Astrocyte of the hippocampus (primary cell): ENCODE results near the gene AGAP6.
"Not testable (repeated sequence)": the region's sequence is repeated elsewhere in the genome, so short reads cannot be mapped to it uniquely, and the experiment has no call there.

Experiments
- DNase-seq: peaks from one replicate; pipeline ENCODE4 v3.0.0; 2011; ENCODE audit warnings: low read depth, low spot score

Gene AGAP6

DNA sequence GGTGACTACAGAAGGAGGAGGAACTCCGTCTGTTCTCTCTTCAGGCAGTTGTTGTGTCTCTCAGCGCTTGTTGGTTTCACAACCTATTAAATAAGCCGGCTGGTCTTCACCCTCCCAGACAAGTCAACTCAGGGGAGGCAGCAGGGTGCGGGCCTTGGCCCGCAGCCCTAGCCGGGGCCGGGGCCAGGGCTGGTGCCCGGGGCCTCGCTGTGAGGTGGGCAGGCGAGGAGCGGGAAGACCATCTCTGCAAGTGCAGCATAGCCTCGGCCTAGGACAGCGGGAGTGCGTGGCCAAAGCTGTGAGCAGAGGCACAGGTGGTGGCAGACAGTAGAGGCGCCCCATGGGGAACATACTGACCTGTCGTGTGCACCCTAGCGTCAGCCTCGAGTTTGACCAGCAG, at the start of gene AGAP6:
Gene AGAP6, plus strand, starts transcription at position 31 of the 400 bp plus-strand sequence. Its CDS starts 310 bp downstream, at position 341.
- DNase-seq: not testable (repeated sequence)

DNA sequence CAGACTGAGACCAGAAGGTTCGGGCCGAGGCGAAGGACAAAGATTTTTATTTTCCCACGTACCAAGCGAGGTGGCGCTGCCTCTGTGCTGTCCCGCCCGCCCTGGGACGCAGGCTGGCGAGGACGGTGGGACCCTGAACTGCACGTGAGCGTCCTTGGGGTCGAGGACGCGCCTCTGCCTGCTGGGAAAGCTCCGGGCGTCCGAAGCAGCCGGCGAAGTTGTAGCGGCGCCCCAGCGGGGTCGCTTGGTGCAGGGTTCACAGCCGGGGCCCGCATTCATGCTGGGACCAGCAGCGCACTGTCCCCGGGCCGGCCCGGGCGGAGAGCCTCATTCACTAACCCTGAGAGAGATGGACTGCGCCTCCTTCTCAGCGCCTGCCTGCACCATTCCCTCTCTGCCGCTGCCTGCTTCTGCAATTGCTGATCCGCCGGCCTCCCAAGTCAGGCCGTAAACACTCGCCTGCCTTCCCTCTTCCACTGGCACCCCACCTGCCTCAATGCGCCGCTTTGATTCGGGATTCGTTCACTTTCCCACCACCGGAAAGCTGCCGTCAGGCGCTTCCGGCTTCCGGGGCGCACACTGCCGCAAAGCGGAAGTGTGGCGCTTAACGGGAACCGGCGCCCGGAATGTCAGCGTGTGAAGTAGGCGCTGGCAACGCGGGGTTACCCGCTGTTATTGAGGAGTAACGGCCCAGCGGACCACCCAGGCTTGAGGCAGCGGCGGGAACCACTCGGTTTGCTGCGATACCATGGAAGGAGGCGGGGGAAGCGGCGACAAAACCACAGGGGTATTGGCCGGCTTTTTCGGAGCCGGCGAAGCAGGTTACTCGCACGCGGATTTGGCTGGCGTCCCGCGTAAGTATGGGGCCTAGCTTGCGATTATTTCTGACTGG, 46.5 kb upstream of the AGAP6 start, which contains the start of the genes PARG and TIMM23B:
Gene PARG, minus strand, starts transcription at position 581 of the 892 bp plus-strand sequence. Its CDS starts 302 bp downstream, at position 279.
Gene TIMM23B, plus strand, starts transcription at position 607 of the 892 bp plus-strand sequence. Its CDS starts 142 bp downstream, at position 749.
- DNase-seq: peak; percentile 92

DNA sequence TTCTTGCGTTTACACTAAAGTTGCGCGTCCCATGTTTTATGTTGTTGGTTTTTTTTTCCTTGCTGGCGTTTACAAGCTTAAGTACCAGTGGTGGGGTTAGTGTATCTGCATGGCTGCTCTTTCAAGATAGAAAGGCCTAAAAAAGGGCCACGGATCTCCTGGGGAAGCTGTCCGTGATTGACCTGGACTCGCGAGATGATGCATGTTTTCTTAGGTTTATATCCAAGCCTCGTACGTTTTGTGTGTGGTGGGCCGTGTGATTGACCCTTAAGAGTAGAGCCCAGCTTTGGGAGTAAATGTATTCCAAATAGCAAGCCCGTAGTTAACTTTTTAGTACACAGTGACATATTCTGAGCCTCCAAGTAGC, 45.9 kb upstream of the AGAP6 start:
- DNase-seq: peak; percentile 41

DNA sequence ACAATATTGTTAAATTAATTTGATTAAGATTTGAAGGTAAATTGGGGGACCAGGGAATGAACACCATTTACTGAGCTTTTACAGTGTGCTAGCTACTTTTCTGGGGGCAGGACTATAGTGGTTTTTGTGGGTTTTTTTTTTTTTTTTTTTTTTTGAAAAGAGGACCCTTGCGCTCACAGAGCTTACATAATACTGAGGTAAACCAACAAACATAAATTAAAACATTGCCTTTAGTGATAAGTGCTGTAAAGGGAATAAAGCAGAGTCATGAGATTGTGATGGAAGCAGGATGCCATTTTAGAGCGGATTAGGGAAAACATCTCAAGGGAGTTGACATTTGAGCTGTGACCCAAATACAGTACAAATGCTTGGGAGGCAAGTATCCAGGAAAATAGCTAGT, 44.6 kb upstream of the AGAP6 start:
- not testable (repeated sequence) for DNase-seq

DNA sequence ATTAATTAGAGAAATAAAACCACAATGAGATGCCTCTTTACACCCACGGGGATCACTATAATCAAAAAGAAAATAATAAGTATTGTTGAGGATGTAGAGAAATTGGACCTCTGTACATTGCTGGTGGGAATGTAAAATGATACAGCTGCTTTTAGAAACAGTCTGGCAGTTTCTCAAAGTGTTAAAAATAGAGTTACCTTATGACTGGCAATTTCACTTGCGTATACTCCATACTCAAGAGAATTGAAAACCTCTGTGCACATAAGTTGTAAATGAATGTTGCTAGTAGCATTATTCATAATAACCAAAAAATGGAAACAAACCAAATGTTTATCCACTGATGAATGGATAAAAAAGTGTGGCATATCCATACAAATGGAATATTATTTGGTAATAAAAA, 40.1 kb upstream of the AGAP6 start:
- DNase-seq: not testable (repeated sequence)

DNA sequence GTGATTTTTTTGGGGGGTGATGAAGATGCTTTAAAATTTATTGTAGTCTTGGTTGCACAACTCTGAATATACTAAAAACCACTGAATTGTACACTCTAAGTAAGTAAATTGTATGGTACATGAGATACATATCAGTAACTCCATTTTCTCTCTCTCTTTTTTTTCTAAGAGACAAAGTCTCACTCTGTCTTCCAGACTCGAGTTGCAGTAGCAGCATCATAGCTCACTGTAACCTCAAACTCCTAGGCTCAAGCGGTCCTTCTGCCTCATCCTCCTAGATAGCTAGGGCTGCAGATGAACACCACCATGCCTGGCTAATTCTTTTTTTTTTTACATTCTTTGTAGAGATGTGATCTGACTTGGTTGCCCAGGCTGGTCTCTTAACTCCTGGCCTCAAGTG, 39.5 kb upstream of the AGAP6 start:
- not testable (repeated sequence) for DNase-seq

DNA sequence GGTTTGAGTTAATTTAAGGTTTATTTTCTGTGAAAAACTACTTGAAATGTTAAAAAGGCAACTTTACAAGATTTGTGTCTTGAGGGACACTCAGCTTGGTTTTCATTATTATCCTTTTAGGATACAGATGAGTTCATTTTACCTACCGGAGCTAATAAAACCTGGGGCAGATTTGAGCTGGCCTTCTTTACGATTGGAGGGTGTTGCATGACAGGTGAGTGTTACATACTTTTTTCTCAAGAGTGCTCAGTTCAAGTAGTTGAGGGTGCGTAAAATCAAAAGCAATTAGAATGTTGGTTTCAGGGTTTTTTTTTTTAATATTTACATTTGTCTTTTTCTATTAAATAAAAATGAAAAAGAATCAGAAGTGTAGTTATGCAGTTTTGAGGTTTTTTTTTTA, 36.2 kb upstream of the AGAP6 start:
- DNase-seq: not testable (repeated sequence)

DNA sequence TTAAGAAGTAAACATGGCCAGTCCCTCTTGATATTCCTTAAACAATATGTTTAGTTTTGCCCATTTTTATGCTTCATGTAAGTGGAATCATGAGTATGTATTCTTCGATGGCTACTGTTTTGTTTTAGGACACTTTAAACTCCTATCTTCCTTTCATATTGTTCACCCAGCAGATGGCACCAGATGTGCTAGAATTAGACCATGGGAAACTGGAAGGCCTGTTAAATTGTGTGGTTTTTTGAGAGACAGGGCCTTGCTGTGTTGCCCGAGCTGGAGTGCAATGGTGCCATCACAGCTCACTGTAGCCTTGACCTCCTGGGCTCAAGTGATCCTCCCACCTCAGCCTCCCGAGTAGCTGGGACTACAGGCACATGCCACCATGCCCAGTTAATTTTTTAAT, 35.1 kb upstream of the AGAP6 start:
- peak; percentile 5 for DNase-seq

DNA sequence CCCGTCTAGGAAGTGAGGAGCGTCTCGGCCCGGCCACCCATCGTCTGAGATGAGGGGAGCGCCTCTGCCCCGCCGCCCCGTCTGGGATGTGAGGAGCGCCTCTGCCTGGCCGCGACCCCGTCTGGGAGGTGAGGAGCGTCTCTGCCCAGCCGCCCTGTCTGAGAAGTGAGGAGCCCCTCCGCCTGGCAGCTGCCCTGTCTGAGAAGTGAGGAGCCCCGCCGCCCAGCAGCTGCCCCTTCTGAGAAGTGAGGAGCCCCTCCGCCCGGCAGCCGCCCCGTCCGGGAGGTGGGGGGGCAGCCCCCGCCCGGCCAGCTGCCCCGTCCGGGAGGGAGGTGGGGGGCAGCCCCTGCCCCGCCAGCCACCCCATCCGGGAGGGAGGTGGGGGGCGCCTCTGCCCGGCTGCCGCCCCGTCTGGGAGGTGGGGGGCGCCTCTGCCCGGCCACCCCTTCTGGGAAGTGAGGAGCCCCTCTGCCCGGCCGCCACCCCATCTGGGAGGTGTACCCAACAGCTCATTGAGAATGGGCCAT, 17.8 kb upstream of the AGAP6 start:
- DNase-seq: not testable (repeated sequence)

DNA sequence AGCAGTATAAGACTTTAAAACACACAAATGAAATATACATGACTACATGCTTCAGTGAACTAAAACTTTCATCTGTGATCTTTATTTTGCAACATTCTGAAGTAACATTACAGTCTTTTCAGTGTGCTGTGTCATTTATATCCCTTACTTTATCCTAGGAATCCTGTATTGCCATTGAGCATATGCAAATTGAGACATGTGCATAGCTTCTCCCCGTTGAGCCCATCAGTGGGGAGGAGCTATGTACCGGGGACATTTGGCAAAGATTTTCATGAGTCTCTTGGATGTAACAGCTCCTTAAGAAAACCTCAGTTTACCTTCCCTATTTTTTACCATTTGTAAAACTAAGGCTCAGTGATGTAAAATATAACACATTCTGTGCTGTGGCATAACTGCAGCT, 16.7 kb upstream of the AGAP6 start:
- DNase-seq: not testable (repeated sequence)

DNA sequence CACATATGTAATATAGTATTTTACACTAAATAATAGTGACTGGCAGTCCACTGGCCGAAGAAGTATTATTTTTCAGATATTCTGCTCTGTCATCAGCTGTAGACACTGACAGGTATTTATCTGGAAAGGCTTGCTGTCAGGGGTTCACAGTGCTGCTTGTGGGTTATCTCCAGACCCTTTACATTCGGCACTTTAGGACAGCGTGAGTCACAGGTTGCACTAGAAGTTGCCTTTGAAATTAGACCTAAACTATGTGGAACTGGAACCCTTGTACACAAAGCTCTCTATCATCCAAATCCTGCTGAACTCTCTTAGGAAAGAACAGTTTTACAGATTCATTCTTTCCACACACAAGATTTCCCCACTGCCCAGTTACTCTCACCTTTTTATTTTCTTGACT, 16.1 kb upstream of the AGAP6 start:
- DNase-seq: peak; percentile 1

DNA sequence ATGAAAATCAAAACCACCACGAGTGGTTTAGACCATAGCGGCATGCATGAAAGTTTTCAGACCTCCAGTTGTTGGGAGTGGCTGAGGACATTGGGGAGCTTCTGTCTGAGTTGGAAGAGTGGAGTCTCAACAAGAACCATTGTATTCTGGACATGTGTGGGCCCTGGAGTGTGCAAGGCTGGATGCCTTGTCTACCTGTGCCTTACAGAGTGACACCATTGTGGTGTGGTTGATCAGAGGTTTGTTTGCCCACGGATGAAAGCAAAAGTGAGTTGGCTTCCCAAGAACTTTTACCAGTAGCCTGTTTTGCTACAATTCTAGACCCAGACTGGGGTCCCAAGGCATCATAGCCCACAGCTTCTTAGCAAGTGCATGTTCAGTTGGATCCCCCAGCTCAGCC, 10.4 kb upstream of the AGAP6 start:
- not testable (repeated sequence) for DNase-seq

DNA sequence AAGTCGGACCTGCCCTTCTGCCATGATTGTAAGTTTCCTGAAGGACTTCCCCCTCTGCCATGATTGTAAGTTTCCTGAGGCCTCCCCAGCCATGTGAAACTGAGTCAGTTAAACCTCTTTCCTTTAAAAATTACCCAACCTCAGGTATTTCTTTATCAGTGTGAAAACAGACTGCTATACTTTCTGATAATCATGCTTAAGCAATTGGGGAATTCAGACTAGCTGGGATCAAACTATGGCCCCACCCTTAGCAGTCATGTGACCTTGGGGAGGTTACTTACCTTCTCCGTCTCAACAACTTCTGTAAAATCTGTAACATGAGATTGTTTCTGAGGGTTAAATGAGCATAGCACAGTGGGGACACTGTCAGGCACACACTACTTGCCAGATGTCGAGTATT, 999 bp upstream of the AGAP6 start:
- DNase-seq: not testable (repeated sequence)

DNA sequence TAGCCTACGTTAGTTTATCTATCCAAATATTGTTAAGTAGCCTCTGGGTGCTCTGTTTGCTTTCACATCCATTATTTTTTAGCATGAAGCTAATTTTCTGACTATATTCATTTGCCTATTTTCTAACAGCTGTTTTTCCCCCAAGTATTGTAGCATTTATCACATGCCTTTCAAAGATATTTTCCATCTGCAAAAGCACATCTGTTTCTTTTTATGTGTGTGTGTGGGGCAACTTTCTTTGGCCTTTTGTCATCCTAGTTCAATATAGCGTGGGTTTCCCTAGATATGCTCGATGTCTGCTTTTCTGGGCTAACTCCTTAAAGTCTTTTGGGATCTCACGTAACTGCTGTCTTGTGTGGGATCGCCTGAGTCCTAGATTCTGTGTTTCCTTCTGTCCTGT, 7.1 kb downstream of the AGAP6 start:
- DNase-seq: not testable (repeated sequence)

DNA sequence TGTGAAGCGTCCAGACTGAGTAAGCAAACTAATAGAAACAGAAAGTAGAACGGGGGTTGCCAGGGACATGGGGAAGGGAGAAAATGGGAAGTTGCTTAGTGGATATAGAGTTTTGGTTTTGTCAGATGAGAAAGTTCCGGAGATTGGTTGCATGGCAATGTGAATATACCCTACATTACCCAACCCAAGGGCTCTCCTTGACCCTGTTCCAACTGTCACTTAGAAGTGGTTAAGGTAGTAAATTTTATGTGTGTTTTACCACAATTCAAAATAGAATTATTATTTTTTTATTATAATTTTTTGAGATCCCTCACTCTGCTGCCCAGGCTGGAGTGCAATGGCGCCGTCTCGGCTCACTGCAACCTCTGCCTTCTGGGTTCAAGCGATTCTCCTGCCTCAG, 25.8 kb downstream of the AGAP6 start:
- DNase-seq: not testable (repeated sequence)

DNA sequence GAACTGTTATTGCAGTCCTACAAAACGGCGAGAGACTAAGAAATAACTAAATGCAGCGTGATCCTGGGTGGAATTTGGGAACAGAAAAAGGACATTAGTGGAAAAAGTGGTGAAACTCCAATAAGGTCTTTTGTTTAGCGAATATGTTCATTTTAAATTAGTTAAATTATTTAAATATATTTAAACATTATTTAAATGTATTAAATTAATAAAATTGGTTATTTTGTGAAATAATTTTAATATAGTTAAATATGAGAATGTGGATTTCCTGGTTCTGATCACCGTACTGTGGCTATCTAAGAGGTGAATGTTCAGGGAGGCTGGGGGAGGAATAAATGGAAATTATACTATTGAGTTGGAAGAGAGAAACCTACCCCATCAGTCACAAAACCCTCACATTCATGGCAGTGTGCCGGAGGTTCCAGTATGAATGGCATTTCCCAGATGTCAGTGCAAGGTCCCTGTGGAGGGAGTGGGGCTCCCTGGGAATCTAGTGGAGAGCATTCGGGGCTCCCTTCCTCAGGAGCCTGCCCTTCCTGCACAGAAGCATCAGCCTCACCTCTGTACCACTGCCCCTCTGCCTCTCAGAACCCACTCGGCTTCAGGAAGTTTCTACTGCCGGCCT, 27.5 kb downstream of the AGAP6 start:
- peak; percentile 36 for DNase-seq

DNA sequence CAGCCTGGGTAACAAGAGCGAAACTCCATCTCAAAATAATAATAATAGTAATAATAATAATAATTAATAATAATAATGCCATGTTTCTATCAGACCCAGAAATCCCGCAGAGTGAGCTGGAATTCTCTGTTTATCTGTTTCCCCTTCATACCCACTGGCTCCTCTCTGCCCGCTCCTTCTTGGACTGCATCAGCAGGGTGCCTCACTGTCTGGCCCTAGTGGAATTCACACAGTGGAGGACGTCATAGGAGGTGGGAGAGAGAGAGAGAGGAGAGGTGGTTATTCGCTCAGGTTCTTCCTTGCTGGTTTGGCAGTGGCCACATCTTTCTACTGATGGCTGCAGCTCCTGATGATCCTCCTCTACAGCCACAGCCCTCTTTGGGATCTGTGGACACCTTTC, 28.7 kb downstream of the AGAP6 start:
- DNase-seq: not testable (repeated sequence)

DNA sequence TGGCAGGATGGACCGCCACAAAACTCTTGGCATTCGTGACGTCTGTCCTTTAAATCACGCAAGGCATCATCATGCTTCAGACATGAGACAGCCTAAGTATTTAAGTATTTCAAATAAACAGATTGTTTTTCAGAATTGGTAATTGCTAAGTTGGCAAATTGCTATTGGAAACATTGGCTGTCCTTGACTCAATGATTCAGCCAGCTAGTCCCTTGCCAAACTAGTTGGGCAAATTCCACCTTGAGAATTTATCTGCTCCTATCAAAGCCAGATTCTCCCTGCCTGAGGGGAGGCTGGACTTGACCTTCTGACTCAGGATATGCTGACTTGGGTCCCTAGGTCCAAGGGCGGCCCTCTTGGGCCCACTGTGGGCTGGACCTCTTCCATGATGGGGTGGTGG, 29.4 kb downstream of the AGAP6 start:
- peak; percentile 24 for DNase-seq

DNA sequence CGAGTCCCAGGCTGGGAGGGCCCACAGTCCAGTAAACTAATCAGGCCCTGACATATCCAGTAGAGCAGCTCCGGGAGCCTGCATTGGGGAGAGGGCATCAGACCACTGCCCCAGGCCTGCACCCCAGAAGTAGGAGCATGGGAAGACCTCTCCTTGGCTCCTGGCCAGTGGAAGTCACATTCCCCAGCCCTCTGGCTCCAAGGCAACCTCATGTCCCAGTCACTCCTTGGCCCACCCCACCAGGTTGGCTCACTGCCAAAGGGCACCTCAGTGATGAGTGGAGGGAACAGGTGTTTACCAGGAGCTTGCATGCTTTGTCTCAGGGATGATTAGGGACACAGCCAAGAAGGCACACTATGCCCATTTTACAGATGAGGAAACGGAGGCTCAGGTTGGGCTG, 31.1 kb downstream of the AGAP6 start:
- DNase-seq: not testable (repeated sequence)

DNA sequence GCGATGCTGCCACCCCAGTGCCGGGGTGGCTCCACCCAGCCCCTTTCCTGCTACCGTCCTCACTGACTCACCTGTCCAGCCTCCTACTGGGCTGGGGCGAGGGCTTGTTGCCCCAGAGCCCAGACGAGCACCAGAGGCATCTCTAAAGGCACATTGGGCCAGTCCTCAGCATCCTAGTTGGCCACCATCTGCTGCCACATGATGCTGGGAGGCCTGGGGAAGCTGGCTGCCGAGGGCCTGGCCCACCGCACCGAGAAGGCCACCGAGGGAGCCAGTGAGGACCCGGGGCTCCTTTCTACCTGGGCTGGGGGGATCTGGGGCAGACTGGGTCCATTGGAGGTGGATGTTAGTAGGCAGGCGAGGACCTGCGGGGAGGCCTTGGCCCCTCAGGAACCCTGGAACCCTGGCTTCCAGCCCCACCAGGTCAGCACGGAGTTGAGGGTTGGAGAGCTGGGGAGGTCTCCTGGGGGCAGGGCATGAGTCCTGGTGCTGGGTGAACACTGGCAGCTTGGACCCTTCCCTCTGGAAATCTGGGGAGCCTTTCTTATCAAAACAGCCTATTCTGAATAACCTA, 32.3 kb downstream of the AGAP6 start:
- DNase-seq: not testable (repeated sequence)

DNA sequence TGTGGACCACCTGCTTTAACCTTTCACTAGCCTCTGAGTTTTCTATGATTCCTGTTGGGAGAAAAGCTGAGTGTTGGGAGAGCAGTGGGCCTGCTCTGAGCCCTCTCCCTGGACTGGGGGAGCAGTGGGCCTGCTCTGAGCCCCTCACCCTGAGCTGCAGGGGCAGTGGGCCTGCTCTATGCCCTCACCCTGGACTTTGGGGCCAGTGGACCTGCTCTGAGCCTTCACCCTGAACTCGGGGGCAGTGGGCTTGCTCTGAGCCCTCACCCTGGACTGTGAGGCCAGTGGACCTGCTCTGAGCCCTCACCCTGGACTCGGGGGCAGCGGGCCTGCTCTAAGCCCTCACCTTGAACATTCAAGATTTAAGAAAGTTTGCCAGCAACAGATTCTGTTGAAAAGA, 33.4 kb downstream of the AGAP6 start:
- DNase-seq: no peak
